Measurements from ENCODE around the gene SPIN1.

The SPIN1 gene

DNA sequence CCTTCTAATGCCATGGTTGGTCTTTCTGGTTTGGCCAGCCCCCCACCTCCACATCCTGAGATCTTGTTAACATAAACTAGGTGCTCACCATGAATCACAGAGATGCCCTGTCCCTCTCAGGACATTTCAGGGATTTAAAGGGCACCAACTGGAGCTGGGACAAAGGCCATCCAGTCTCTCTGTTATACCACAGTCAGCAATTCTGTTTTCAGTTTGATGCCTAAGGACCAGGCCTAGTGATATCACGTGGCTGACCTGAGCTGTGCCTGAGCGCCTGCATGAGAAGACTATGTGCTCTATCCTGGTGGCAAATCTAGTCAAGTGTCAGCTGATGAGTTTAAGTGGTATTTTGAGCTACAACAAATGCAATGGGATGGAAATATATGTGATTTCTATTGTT, 26.1 kb downstream of the SPIN1 start:
- no peak overlapping the region for H3K27ac ChIP-seq (ENCODE audit: low read length)
- H3K4me3 ChIP-seq (ENCODE audit: low read depth in 1 of 2, low read length in 2 of 2) = no peak overlapping the region
- H3K9me3 ChIP-seq (ENCODE audit: control insufficient read depth in 1 of 2, low read length in 2 of 2) = peaks cover 0 to 10% of the 10 kb centered on the region in 2 donors
- no peaks in the 10 kb centered on the region for H3K27me3 ChIP-seq (ENCODE audit: low read depth, low read length)
- H3K36me3 ChIP-seq (ENCODE audit: control insufficient read depth in 1 of 2, insufficient read depth in 2 of 2, low read length in 2 of 2) = peaks cover 0 to 25% of the 10 kb centered on the region in 2 donors
- H3K4me1 ChIP-seq (ENCODE audit: control insufficient read depth in 1 of 2, insufficient read depth in 2 of 2, low read length in 2 of 2) = no peaks in the 10 kb centered on the region

DNA sequence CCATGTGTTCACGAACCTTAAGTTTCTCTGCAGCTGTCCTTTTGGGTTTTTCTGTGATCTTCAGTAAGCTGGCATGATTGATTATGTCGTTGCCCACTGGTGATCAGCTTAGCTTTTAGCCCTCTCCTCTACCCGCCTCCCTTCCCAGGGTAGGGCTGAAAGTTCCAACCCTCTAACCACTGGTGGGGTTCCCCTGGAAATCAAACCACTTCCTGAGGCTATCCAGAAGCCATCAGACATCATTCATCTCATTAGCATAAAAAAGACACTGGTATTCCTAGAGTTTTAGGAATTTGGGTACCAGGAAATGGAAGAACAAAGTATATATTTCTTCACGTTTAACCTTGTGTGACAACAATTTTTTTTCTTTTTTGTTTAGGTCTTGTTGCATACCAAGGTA, 29.8 kb downstream of the SPIN1 start:
- peaks cover 0 to 35% of the 10 kb centered on the region in 2 donors for H3K36me3 ChIP-seq (ENCODE audit: control insufficient read depth in 1 of 2, insufficient read depth in 2 of 2, low read length in 2 of 2)
- H3K9me3 ChIP-seq (ENCODE audit: control insufficient read depth in 1 of 2, low read length in 2 of 2) = peaks cover 0 to 18% of the 10 kb centered on the region in 2 donors

GRCh38 chr9:88418715-88419540, 30.7 kb downstream of the SPIN1 start:
- Histone ChIP-seq H3K9me3 (ENCODE audit: control insufficient read depth in 1 of 2, low read length in 2 of 2) (peaks cover 0 to 15% of the 10 kb centered on the region in 2 donors), H3K27me3 (ENCODE audit: low read depth, low read length) (no peaks in the 10 kb centered on the region), H3K27ac (ENCODE audit: low read length) (no peak overlapping the region), H3K36me3 (ENCODE audit: control insufficient read depth in 1 of 2, insufficient read depth in 2 of 2, low read length in 2 of 2) (peaks cover 0 to 30% of the 10 kb centered on the region in 2 donors), H3K4me1 (ENCODE audit: control insufficient read depth in 1 of 2, insufficient read depth in 2 of 2, low read length in 2 of 2) (no peaks in the 10 kb centered on the region), H3K4me3 (ENCODE audit: low read depth in 1 of 2, low read length in 2 of 2) (no peak overlapping the region)

More for the DNA sequence above, 29.8 kb downstream of the SPIN1 start:
- Histone ChIP-seq H3K27me3 (ENCODE audit: low read depth, low read length) (no peaks in the 10 kb centered on the region), H3K4me3 (ENCODE audit: low read depth in 1 of 2, low read length in 2 of 2) (no peak overlapping the region), H3K27ac (ENCODE audit: low read length) (no peak overlapping the region), H3K4me1 (ENCODE audit: control insufficient read depth in 1 of 2, insufficient read depth in 2 of 2, low read length in 2 of 2) (no peaks in the 10 kb centered on the region)

GRCh38 chr9:88420227-88420626, 32.0 kb downstream of the SPIN1 start:
- H3K9me3 ChIP-seq (ENCODE audit: control insufficient read depth in 1 of 2, low read length in 2 of 2) = peaks cover 0 to 15% of the 10 kb centered on the region in 2 donors
- H3K36me3 ChIP-seq (ENCODE audit: control insufficient read depth in 1 of 2, insufficient read depth in 2 of 2, low read length in 2 of 2) = peaks cover 0 to 24% of the 10 kb centered on the region in 2 donors
- no peak overlapping the region for H3K4me3 ChIP-seq (ENCODE audit: low read depth in 1 of 2, low read length in 2 of 2)
- no peak overlapping the region for H3K27ac ChIP-seq (ENCODE audit: low read length)
- no peaks in the 10 kb centered on the region for H3K4me1 ChIP-seq (ENCODE audit: control insufficient read depth in 1 of 2, insufficient read depth in 2 of 2, low read length in 2 of 2)
- H3K27me3 ChIP-seq (ENCODE audit: low read depth, low read length) = no peaks in the 10 kb centered on the region

DNA sequence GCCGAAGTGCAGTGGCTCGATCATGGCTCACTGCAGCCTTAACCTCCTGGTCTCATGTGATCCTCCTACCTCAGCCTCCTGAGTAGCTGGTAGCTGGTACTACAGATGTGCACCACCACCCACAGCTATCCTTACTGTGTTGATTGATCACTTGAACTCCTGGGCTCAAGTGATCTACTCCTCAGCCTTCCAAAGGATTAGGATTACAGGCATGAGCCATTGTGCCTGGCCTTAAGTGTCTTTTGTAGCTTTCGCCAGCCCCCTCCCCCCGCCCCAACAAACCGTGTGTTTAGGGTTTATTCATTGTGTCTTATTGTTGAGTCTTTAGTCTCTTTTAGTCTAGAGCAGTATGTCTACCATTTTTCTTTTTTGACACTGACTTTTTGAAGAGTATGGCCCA, 33.1 kb downstream of the SPIN1 start:
- H3K27me3 ChIP-seq (ENCODE audit: low read depth, low read length) = no peaks in the 10 kb centered on the region
- H3K4me1 ChIP-seq (ENCODE audit: control insufficient read depth in 1 of 2, insufficient read depth in 2 of 2, low read length in 2 of 2) = peaks cover 0 to 4% of the 10 kb centered on the region in 2 donors
- peaks cover 0 to 24% of the 10 kb centered on the region in 2 donors for H3K36me3 ChIP-seq (ENCODE audit: control insufficient read depth in 1 of 2, insufficient read depth in 2 of 2, low read length in 2 of 2)
- H3K9me3 ChIP-seq (ENCODE audit: control insufficient read depth in 1 of 2, low read length in 2 of 2) = peaks cover 0 to 15% of the 10 kb centered on the region in 2 donors
- H3K4me3 ChIP-seq (ENCODE audit: low read depth in 1 of 2, low read length in 2 of 2) = no peak overlapping the region
- no peak overlapping the region for H3K27ac ChIP-seq (ENCODE audit: low read length)

GRCh38 chr9:88425538-88425950, 37.3 kb downstream of the SPIN1 start:
- H3K4me3 ChIP-seq (ENCODE audit: low read depth in 1 of 2, low read length in 2 of 2) = no peak overlapping the region
- no peak overlapping the region for H3K27ac ChIP-seq (ENCODE audit: low read length)
- no peaks in the 10 kb centered on the region for H3K27me3 ChIP-seq (ENCODE audit: low read depth, low read length)
- no peaks in the 10 kb centered on the region for H3K9me3 ChIP-seq (ENCODE audit: control insufficient read depth in 1 of 2, low read length in 2 of 2)
- H3K4me1 ChIP-seq (ENCODE audit: control insufficient read depth in 1 of 2, insufficient read depth in 2 of 2, low read length in 2 of 2) = peaks cover 0 to 11% of the 10 kb centered on the region in 2 donors
- H3K36me3 ChIP-seq (ENCODE audit: control insufficient read depth in 1 of 2, insufficient read depth in 2 of 2, low read length in 2 of 2) = peaks cover 0 to 8% of the 10 kb centered on the region in 2 donors

GRCh38 chr9:88426651-88427050, 38.4 kb downstream of the SPIN1 start:
- Histone ChIP-seq H3K27me3 (ENCODE audit: low read depth, low read length) (no peaks in the 10 kb centered on the region), H3K4me1 (ENCODE audit: control insufficient read depth in 1 of 2, insufficient read depth in 2 of 2, low read length in 2 of 2) (peaks cover 0 to 11% of the 10 kb centered on the region in 2 donors), H3K9me3 (ENCODE audit: control insufficient read depth in 1 of 2, low read length in 2 of 2) (no peaks in the 10 kb centered on the region), H3K27ac (ENCODE audit: low read length) (no peak overlapping the region), H3K4me3 (ENCODE audit: low read depth in 1 of 2, low read length in 2 of 2) (no peak overlapping the region), H3K36me3 (ENCODE audit: control insufficient read depth in 1 of 2, insufficient read depth in 2 of 2, low read length in 2 of 2) (peaks cover 2 to 7% of the 10 kb centered on the region in 2 donors)

- Histone ChIP-seq H3K4me1 (ENCODE audit: control insufficient read depth in 1 of 2, insufficient read depth in 2 of 2, low read length in 2 of 2) (peaks cover 0 to 11% of the 10 kb centered on the region in 2 donors), H3K27ac (ENCODE audit: low read length) (no peak overlapping the region), H3K36me3 (ENCODE audit: control insufficient read depth in 1 of 2, insufficient read depth in 2 of 2, low read length in 2 of 2) (peaks cover 12 to 19% of the 10 kb centered on the region in 2 donors)
Observed at GRCh38 chr9:88429595-88430430, 41.6 kb downstream of the SPIN1 start.

DNA sequence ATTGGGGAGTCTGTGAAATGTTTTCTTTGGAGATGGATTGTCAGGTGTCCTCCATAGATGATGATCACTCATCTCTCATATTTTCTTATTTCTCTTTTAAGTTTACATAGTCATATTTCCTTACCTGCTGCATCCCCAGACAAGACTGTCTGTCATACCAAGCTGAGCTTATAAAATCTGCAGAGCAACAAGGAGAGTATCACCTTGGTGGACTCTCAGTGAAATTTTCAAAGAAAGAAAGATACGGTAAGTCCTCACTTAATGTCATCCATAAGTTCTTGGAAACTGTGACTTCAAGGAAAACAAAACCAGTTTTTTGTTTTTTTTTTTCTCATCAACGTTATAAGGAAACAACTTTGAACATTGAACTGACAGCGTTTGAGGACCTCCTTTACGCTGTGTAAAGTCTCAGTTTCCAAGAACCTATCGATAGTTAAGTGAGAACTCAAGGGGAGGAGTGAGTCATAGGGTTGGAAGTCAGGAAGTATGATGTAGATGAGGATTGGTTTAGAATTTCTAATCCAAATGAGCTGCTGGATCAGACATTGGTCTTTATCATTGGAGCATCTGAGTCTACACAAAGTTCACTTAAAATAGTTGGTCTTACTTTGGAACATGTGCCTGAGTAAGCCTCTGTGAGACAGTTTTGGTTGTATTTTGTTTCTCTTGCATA, 45.5 kb downstream of the SPIN1 start:
- Histone ChIP-seq H3K4me1 (ENCODE audit: control insufficient read depth in 1 of 2, insufficient read depth in 2 of 2, low read length in 2 of 2) (peaks cover 0 to 7% of the 10 kb centered on the region in 2 donors), H3K27ac (ENCODE audit: low read length) (no peak overlapping the region), H3K36me3 (ENCODE audit: control insufficient read depth in 1 of 2, insufficient read depth in 2 of 2, low read length in 2 of 2) (peaks cover 19 to 26% of the 10 kb centered on the region in 2 donors), H3K27me3 (ENCODE audit: low read depth, low read length) (no peaks in the 10 kb centered on the region), H3K4me3 (ENCODE audit: low read depth in 1 of 2, low read length in 2 of 2) (no peak overlapping the region), H3K9me3 (ENCODE audit: control insufficient read depth in 1 of 2, low read length in 2 of 2) (no peaks in the 10 kb centered on the region)

More at GRCh38 chr9:88429595-88430430, 41.6 kb downstream of the SPIN1 start:
- Histone ChIP-seq H3K4me3 (ENCODE audit: low read depth in 1 of 2, low read length in 2 of 2) (no peak overlapping the region), H3K27me3 (ENCODE audit: low read depth, low read length) (no peaks in the 10 kb centered on the region), H3K9me3 (ENCODE audit: control insufficient read depth in 1 of 2, low read length in 2 of 2) (no peaks in the 10 kb centered on the region)

DNA sequence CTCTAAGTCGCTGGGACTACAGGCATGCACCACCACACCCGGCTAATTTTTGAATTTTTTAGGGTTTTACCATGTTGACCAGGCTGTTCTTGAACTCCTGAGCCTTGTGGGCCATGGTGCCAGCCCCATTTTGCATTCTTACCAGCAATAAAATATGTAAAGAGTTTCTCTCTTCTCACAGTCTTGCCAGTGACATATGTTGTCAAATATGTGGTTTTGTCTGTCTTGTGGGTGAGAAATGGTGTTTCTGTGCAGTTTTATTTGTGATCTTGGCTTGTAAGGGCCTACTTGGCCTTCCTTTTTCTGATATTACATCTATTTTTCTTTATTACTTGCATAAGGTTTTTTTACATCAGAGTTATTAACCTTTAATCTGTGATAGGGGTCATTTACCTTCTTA, 47.1 kb downstream of the SPIN1 start:
- Histone ChIP-seq H3K4me3 (ENCODE audit: low read depth in 1 of 2, low read length in 2 of 2) (no peak overlapping the region), H3K27ac (ENCODE audit: low read length) (no peak overlapping the region), H3K4me1 (ENCODE audit: control insufficient read depth in 1 of 2, insufficient read depth in 2 of 2, low read length in 2 of 2) (no peaks in the 10 kb centered on the region), H3K9me3 (ENCODE audit: control insufficient read depth in 1 of 2, low read length in 2 of 2) (no peaks in the 10 kb centered on the region), H3K27me3 (ENCODE audit: low read depth, low read length) (no peaks in the 10 kb centered on the region), H3K36me3 (ENCODE audit: control insufficient read depth in 1 of 2, insufficient read depth in 2 of 2, low read length in 2 of 2) (peaks cover 18 to 19% of the 10 kb centered on the region in 2 donors)

- no peaks in the 10 kb centered on the region for H3K27me3 ChIP-seq (ENCODE audit: low read depth, low read length)
- H3K4me3 ChIP-seq (ENCODE audit: low read depth in 1 of 2, low read length in 2 of 2) = no peak overlapping the region
- H3K9me3 ChIP-seq (ENCODE audit: control insufficient read depth in 1 of 2, low read length in 2 of 2) = no peaks in the 10 kb centered on the region
- no peaks in the 10 kb centered on the region for H3K4me1 ChIP-seq (ENCODE audit: control insufficient read depth in 1 of 2, insufficient read depth in 2 of 2, low read length in 2 of 2)
- H3K36me3 ChIP-seq (ENCODE audit: control insufficient read depth in 1 of 2, insufficient read depth in 2 of 2, low read length in 2 of 2) = peaks cover 18 to 19% of the 10 kb centered on the region in 2 donors
- H3K27ac ChIP-seq (ENCODE audit: low read length) = no peak overlapping the region
Observed at GRCh38 chr9:88436379-88436778, 48.1 kb downstream of the SPIN1 start.
